PC-9 (cell line): Measurements from ENCODE around the gene SFI1. TPM values are rescaled to one million over a fixed set of nuclear protein-coding genes. Genes with fewer than 3 reads are reported as not detected.

Source experiments
- BruUV-seq: library from RNA; stranded (reverse); fragments of 400-500 nt; replicated peaks from 2 replicates; lab custom pipeline; 2021; lab: Mats Ljungman, UMichigan
- CTCF ChIA-PET: fragments of 300-600 bp; sonication (Branson Sonifier 250); formaldehyde crosslinking; loops from one replicate; lab custom pipeline; 2022; ENCODE audit warnings: antibody characterized with exemption; lab: Charles Lee
- POLR2A ChIA-PET: fragments of 300-600 bp; sonication (Branson Sonifier 250); formaldehyde crosslinking; loops from one replicate; lab custom pipeline; 2022; ENCODE audit warnings: antibody characterized with exemption; ENCODE audit not compliant: unreplicated experiment; lab: Charles Lee
- DNase-seq, 2 experiments: peaks; one replicate each; pipeline versions ENCODE4 v3.0.0 to v3.0.0-alpha.2; 2015 to 2022; ENCODE audit warnings: mixed read lengths in 1 of 2
- H2AFZ ChIP-seq: fragments of 200-600 bp; sonication (generic); 2 replicates; pipeline ENCODE4 v1.8.1; 2017; ENCODE audit warnings: antibody characterized with exemption
- H3F3A ChIP-seq: fragments of 200-600 bp; sonication (generic); 2 replicates; pipeline ENCODE4 v1.8.1; 2017; ENCODE audit warnings: antibody characterized with exemption, mild to moderate bottlenecking, low read depth; ENCODE audit not compliant: insufficient read depth
- H3K27ac ChIP-seq: fragments of 200-600 bp; sonication (generic); 2 replicates; pipeline ENCODE4 v1.6.1; 2016; ENCODE audit warnings: mixed run types
- H3K27me3 ChIP-seq: fragments of 200-600 bp; sonication (generic); 2 replicates; pipeline ENCODE4 v1.6.1; 2016; ENCODE audit warnings: low read depth, mixed run types; ENCODE audit not compliant: insufficient read depth
- H3K36me3 ChIP-seq: fragments of 200-600 bp; sonication (generic); 2 replicates; pipeline ENCODE4 v1.6.1; 2016; ENCODE audit warnings: low read depth, mixed run types
- H3K4me1 ChIP-seq: fragments of 200-600 bp; sonication (generic); replicated peaks from 2 replicates; pipeline ENCODE4 v1.6.1; 2016; ENCODE audit warnings: mixed run types; ENCODE audit not compliant: insufficient read depth
- H3K4me2 ChIP-seq: fragments of 200-600 bp; sonication (generic); 2 replicates; pipeline ENCODE4 v1.6.1; 2017; ENCODE audit warnings: mixed run types
- H3K4me3 ChIP-seq: fragments of 200-600 bp; sonication (generic); 2 replicates; pipeline ENCODE4 v1.6.1; 2016; ENCODE audit warnings: mixed run types
- H3K79me2 ChIP-seq: fragments of 200-600 bp; sonication (generic); 2 replicates; pipeline ENCODE4 v1.6.1; 2017; ENCODE audit warnings: low read depth, mixed run types
- H3K9me2 ChIP-seq: fragments of 200-600 bp; sonication (generic); 2 replicates; pipeline ENCODE4 v1.8.1; 2017; ENCODE audit warnings: mild to moderate bottlenecking; ENCODE audit not compliant: insufficient read depth
- H3K9me3 ChIP-seq: fragments of 200-600 bp; sonication (generic); 2 replicates; pipeline ENCODE4 v1.8.1; 2016; ENCODE audit warnings: low read depth; ENCODE audit not compliant: insufficient read depth
- H4K20me1 ChIP-seq: fragments of 200-600 bp; sonication (generic); 2 replicates; pipeline ENCODE4 v1.8.1; 2017; ENCODE audit not compliant: insufficient read depth
- CTCF ChIP-seq: fragments of 200-600 bp; sonication (generic); conservative IDR thresholded peaks from 2 replicates; pipeline ENCODE4 v1.6.1; 2017; ENCODE audit warnings: mixed run types, antibody characterized with exemption, mild to moderate bottlenecking, moderate library complexity
- EZH2 ChIP-seq: fragments of 200-600 bp; sonication (generic); IDR thresholded peaks from 2 replicates; pipeline ENCODE4 v1.8.0; 2017; ENCODE audit warnings: antibody characterized with exemption, low read depth
- intact Hi-C: fragments of 100-400 bp; cut with micrococcal nuclease; formaldehyde crosslinking; loops from one replicate; pipeline ENCODE4 v1.10.0; 2022; ENCODE audit not compliant: unreplicated experiment
- total RNA-seq: library from RNA; stranded (reverse); gene quantifications from 2 replicates; pipeline ENCODE4 v1.2.3, GENCODE V29; 2021

SFI1 gene
- total RNA-seq, 1 experiment from 2014 or later, result 57.9 TPM

GRCh38 chr22:31561970-31562369 lies 65.6 kb downstream of the SFI1 start:
- H3K27ac ChIP-seq, result no peak overlapping the region
- no peaks in the 10 kb centered on the region for H3K36me3 ChIP-seq
- H3K79me2 ChIP-seq, result no peaks in the 10 kb centered on the region
- ChIA-PET CTCF (interaction anchor here (1.0 kb wide), 1 partner anchor 191 kb away, joined by 3 read pairs; no protein-coding TSS in a partner anchor), POLR2A (no interaction called here)
- no peaks in the 10 kb centered on the region for H3K9me2 ChIP-seq
- H3F3A ChIP-seq, result no peaks in the 10 kb centered on the region
- H3K4me3 ChIP-seq, result no peak overlapping the region
- H3K9me3 ChIP-seq, result no peaks in the 10 kb centered on the region
- H4K20me1 ChIP-seq, result no peaks in the 10 kb centered on the region
- no peak overlapping the region for H2AFZ ChIP-seq
- no TSS peak for BruUV-seq
- DNase-seq, result no peak
- no peak overlapping the region for H3K4me2 ChIP-seq
- TF ChIP-seq CTCF (no peak), EZH2 (no peak)
- no peaks in the 10 kb centered on the region for H3K4me1 ChIP-seq
- intact Hi-C loops, result loop anchor here (1.0 to 10.0 kb wide), 4 partner anchors 40 to 408 kb away; partner anchors contain the start of gene YWHAH
- H3K27me3 ChIP-seq, result no peaks in the 10 kb centered on the region

GRCh38 chr22:31566484-31566883 lies 70.1 kb downstream of the SFI1 start:
- Histone ChIP-seq H3K4me3 (no peak overlapping the region), H3K9me3 (no peaks in the 10 kb centered on the region), H3K27ac (no peak overlapping the region), H3K4me1 (no peaks in the 10 kb centered on the region), H3K27me3 (no peaks in the 10 kb centered on the region), H3F3A (no peaks in the 10 kb centered on the region), H3K9me2 (no peaks in the 10 kb centered on the region), H2AFZ (no peak overlapping the region), H3K79me2 (no peaks in the 10 kb centered on the region), H3K4me2 (no peak overlapping the region), H3K36me3 (no peaks in the 10 kb centered on the region), H4K20me1 (no peaks in the 10 kb centered on the region)
- TF ChIP-seq CTCF, result no peak
- no peak for TF ChIP-seq EZH2
- DNase-seq, result no peak
- POLR2A ChIA-PET, result no interaction called here
- intact Hi-C loops, result loop anchor here (10.0 kb wide), 1 partner anchor 378 kb away; the partner anchor contains the start of gene YWHAH
- CTCF ChIA-PET, result no interaction called here
- BruUV-seq, result no TSS peak

- Histone ChIP-seq H3K4me2 (no peak overlapping the region), H4K20me1 (no peaks in the 10 kb centered on the region), H3K79me2 (no peaks in the 10 kb centered on the region), H3K9me2 (no peaks in the 10 kb centered on the region), H3K9me3 (no peaks in the 10 kb centered on the region), H2AFZ (no peak overlapping the region), H3K4me1 (no peaks in the 10 kb centered on the region), H3K4me3 (no peak overlapping the region), H3K27me3 (no peaks in the 10 kb centered on the region), H3F3A (no peaks in the 10 kb centered on the region), H3K27ac (no peak overlapping the region), H3K36me3 (no peaks in the 10 kb centered on the region)
- POLR2A ChIA-PET, result no interaction called here
- intact Hi-C loops, result loop anchor here (10.0 kb wide), 1 partner anchor 378 kb away; the partner anchor contains the start of gene YWHAH
- TF ChIP-seq CTCF (no peak), EZH2 (no peak)
- CTCF ChIA-PET, result no interaction called here
- no peak for DNase-seq
- no TSS peak for BruUV-seq
Measured at GRCh38 chr22:31567196-31567595, 70.9 kb downstream of the SFI1 start.
